ENCODE data around the gene METTL24. TPM values are rescaled to one million over a fixed set of nuclear protein-coding genes. Genes with fewer than 3 reads are reported as not detected.

Gene METTL24
- total RNA-seq, 4 donors from 2014 or later: 16.9 to 32.8 (median 23.5) TPM

GRCh38 chr6:110207652-110208051, 150.5 kb downstream of the METTL24 start:
- H3K27ac ChIP-seq (replicated peaks in 1 of 4): no peak overlapping the region
- H3K27me3 ChIP-seq: no peaks in the 10 kb centered on the region
- no peaks in the 10 kb centered on the region for H3K9me3 ChIP-seq
- DNase-seq (ENCODE audit: extremely low spot score): no peak
- intact Hi-C loops (cut with DNase I): no loop called here
- TF ChIP-seq CTCF (IDR thresholded peaks at IDR 0.05): no peak
- no peak for TF ChIP-seq POLR2AphosphoS5 (IDR thresholded peaks at IDR 0.05)
- TF ChIP-seq POLR2A (IDR thresholded peaks at IDR 0.05; ENCODE audit: low read depth): no peak
- no peak for TF ChIP-seq EP300 (IDR thresholded peaks at IDR 0.05)
- over 99% methylated on average over 3 of the region's 3 CpGs for WGBS
- H3K36me3 ChIP-seq: peaks cover 7 to 48% (median 28%) of the 10 kb centered on the region in 4 donors
- H3K4me3 ChIP-seq: no peak overlapping the region
- no peaks in the 10 kb centered on the region for H3K4me1 ChIP-seq

- Histone ChIP-seq H3K27me3 (no peaks in the 10 kb centered on the region), H3K9me3 (no peaks in the 10 kb centered on the region), H3K36me3 (no peaks in the 10 kb centered on the region), H3K4me1 (peaks cover 0 to 12% (median 0%) of the 10 kb centered on the region in 4 donors), H3K27ac (replicated peaks in 1 of 4) (no peak overlapping the region), H3K4me3 (no peak overlapping the region)
- TF ChIP-seq POLR2A (IDR thresholded peaks at IDR 0.05; ENCODE audit: low read depth) (no peak), EP300 (IDR thresholded peaks at IDR 0.05) (no peak), CTCF (IDR thresholded peaks at IDR 0.05) (no peak), POLR2AphosphoS5 (IDR thresholded peaks at IDR 0.05) (no peak)
- WGBS: 93% methylated on average over 3 of the region's 3 CpGs
- no peak for DNase-seq (ENCODE audit: extremely low spot score)
- intact Hi-C loops (cut with DNase I): no loop called here
Measured at GRCh38 chr6:110201151-110201884, 156.8 kb downstream of the METTL24 start.

- H3K36me3 ChIP-seq: peaks cover 0 to 9% (median 7%) of the 10 kb centered on the region in 4 donors
- WGBS: 97% methylated on average over 3 of the region's 3 CpGs
- H3K4me3 ChIP-seq: no peak overlapping the region
- DNase-seq (ENCODE audit: extremely low spot score): no peak
- peaks cover 0 to 12% (median 0%) of the 10 kb centered on the region in 4 donors for H3K4me1 ChIP-seq
- H3K27ac ChIP-seq (replicated peaks in 1 of 4): no peak overlapping the region
- H3K27me3 ChIP-seq: no peaks in the 10 kb centered on the region
- TF ChIP-seq CTCF (IDR thresholded peaks at IDR 0.05): no peak
- no peak for TF ChIP-seq POLR2AphosphoS5 (IDR thresholded peaks at IDR 0.05)
- intact Hi-C loops (cut with DNase I): no loop called here
- no peaks in the 10 kb centered on the region for H3K9me3 ChIP-seq
Measured at GRCh38 chr6:110198561-110198960, 159.6 kb downstream of the METTL24 start.

- WGBS: 77% methylated on average over 1 of the region's 1 CpG
- no peak overlapping the region for H3K27ac ChIP-seq (replicated peaks in 1 of 4)
- H3K9me3 ChIP-seq: no peaks in the 10 kb centered on the region
- no peak for TF ChIP-seq POLR2A (IDR thresholded peaks at IDR 0.05; ENCODE audit: low read depth)
- no peak for TF ChIP-seq POLR2AphosphoS5 (IDR thresholded peaks at IDR 0.05)
- TF ChIP-seq EP300 (IDR thresholded peaks at IDR 0.05): no peak
- TF ChIP-seq CTCF (IDR thresholded peaks at IDR 0.05): no peak
- peaks cover 0 to 12% (median 3%) of the 10 kb centered on the region in 4 donors for H3K4me1 ChIP-seq
- no peak overlapping the region for H3K4me3 ChIP-seq
- peaks cover 0 to 15% (median 11%) of the 10 kb centered on the region in 4 donors for H3K36me3 ChIP-seq
- intact Hi-C loops (cut with DNase I): no loop called here
- no peaks in the 10 kb centered on the region for H3K27me3 ChIP-seq
- DNase-seq (ENCODE audit: extremely low spot score): no peak
Measured at GRCh38 chr6:110196874-110197273, 161.3 kb downstream of the METTL24 start.

Data from esophagus muscularis mucosa (tissue), 4 donors.